ENCODE measurements around the gene RFC5.
"Not testable (repeated sequence)": the region's sequence is repeated elsewhere in the genome, so short reads cannot be mapped to it uniquely, and the experiment has no call there.

Gene RFC5

GRCh38 chr12:118015944-118016343 lies 559 bp upstream of the RFC5 start:
- peak; percentile 63 for DNase-seq

DNA sequence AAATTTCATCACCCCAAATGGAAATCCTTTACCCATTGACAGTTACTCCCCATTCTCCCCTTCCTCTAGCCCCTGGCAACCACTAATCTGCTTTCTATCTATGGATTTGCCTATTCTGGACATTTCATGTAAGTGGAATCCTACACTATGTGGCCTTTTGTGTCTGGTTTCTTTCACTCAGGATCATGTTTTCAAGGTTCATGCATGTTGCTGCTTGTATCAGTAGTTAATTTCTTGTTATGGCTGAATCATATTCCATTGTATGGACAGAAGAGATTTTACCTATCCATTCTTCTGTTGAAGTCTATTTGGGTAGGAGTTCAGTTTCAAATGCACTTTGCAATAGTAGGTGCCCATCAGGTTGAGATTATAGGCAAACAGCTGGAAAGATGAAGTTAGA lies 1.4 kb downstream of the RFC5 start:
- no peak for DNase-seq

- DNase-seq, result no peak
Measured at GRCh38 chr12:118020036-118020435, 3.5 kb downstream of the RFC5 start.

- not testable (repeated sequence) for DNase-seq
Measured at GRCh38 chr12:118022097-118022727, 5.7 kb downstream of the RFC5 start.

DNA sequence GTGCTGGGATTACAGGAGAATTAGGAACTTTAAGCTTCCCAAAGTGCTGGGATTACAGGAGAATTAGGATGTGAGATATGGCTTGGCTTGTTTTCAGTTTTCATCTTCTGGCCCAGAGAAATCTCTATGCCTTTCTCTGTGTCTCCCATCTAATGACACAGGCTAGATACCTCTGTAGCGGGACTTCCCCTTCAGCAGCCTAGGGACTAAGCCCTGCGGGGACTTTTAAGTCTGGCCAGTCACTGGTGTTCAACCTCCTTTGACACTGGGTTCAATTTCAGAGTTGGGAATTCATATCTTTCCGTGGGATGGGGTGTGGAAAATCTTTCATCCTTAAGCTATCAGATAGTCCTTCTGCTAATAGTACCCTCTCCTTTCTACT lies 6.2 kb downstream of the RFC5 start:
- no peak for DNase-seq

DNA sequence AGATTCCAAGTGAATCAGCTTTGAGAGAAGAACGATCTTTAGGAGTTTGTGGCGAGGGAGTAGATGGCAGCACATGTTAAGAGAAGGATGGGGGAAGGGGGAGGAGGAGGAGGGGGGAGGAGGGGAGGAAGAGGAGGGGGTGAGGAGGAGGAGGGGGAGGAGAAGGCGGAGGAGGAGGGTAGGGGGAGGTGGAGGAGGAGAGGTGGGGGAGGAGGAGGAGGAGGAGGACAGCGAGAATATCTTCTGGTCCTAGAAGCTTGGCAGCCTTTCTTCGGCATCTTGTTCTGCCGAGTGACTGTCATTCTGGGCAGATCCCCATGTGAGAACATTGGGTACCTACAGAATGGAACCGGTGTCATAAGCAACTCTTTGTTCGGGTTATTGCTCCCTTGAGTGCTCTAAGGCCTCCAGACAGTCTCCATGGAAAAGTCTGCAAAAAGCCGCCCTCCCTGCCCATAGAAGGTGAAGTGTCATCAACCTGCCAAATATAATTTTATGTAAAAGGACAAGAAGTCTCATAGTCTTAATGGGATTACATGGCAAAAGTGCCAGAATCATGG lies 6.9 kb downstream of the RFC5 start:
- DNase-seq, result no peak

DNA sequence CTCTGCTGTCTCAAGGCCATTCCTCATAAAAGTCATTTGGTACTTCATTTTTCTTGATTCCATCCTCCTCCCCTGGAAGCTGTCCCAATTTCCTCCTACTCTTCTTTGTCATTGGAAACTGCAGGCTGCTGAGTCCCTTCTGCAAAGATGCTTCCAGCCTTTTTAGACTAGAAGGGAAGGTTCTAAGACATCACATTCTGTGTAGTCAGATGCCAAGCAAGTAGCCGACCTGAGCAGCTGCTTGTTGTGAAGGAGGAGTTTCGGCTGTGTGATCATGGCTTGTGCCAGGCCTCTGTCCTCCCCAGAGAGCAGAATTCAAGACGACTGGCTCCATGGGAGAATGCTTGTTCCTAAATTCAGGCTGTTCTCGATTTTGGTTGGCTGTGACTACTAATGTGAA lies 8.7 kb downstream of the RFC5 start:
- DNase-seq, result no peak

DNA sequence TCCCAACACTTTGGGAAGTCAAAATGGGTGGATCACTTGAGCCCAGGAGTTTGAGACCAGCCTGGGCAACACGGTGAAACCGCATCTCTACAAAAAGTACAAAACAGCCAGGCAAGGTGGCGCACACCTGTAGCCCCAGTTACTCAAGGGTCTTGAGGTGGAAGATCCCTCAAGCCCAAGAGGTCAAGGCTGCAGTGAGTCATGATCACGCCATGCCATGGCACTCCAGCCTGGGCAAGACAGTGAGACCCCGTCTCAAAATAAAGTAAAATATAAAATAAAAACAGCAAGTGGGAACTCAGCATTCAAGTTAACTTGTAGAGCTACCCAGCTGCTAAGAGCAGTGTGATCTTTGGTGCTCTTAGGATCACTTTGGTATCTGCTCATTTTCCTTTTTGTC lies 12.7 kb downstream of the RFC5 start:
- DNase-seq, result no peak

- DNase-seq, result no peak
Measured at GRCh38 chr12:118032188-118032587, 15.7 kb downstream of the RFC5 start.

DNA sequence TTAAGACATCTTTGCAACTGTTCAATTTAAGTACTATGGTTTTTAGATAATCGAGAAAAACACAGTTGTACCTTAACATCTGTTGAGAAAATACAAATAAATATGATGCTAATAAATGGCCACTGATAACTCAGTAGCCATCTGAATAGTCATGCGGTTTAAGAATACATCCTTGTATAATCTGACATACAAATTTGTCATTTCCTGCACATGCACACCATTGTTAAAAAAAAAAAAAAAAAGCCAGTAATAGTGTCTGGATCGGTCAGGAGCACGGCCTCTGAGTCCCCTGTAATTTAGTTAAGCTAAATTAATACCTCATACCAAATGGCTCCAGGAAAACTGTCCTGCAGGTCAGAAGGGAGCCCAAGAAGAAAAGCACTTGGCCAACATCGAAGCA lies 16.8 kb downstream of the RFC5 start:
- no peak for DNase-seq

DNA sequence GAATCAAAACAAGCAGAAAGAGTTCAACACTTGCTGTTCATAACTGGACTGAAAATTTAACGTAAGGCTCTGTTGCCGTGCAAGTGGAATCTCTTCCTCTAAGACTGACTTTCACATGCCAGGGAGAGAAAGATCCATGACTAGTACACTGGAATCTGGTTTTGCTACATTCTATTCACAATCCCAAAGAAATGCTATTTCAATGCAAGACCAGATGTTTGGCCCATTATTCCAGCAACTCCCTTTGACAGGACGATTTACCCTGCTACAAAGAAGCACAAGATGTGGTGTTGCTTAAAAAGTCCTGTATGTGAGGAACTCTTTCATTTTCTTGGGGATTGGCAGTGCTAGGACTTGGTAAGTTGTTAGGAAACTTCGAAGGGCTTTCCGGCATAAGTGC lies 17.4 kb downstream of the RFC5 start:
- DNase-seq, result no peak

DNA sequence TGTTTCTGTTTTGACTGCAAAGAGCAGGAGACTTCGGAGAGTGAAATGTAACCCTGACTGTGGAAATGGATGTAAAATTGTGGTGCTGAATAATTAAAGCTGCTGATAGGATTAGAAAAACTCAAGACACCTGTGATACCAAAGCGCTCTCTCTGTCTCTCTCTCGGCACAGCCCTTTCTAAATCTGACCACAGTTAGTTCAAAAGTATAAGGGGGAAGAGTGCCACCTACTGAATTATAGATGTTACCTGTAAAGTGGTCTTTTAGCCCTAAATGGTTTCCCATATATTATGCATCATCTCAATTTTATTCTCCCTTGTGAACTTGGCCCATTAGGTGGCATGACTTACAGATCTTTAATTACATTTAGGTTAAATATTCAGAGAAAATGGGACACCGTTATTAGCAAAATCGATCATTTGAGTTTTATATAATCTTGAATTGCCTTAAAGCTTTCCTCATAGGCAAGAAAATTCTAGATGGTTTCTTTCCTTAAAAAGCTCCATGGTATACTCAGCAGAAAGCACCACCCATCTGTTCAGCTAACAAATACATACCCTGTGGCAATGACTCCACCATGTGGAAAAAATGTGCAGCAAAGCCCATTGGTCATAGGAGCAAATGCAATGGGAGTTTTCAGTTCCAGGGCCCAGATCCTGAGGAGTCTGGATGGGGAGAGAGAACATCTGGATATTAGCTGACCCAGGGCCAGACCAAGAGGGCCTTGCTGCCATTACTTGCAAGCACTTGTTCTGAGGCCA lies 18.1 kb downstream of the RFC5 start:
- peak; percentile 79 for DNase-seq

GRCh38 chr12:118035190-118036041 lies 18.9 kb downstream of the RFC5 start:
- DNase-seq, result peak; percentile 64

DNA sequence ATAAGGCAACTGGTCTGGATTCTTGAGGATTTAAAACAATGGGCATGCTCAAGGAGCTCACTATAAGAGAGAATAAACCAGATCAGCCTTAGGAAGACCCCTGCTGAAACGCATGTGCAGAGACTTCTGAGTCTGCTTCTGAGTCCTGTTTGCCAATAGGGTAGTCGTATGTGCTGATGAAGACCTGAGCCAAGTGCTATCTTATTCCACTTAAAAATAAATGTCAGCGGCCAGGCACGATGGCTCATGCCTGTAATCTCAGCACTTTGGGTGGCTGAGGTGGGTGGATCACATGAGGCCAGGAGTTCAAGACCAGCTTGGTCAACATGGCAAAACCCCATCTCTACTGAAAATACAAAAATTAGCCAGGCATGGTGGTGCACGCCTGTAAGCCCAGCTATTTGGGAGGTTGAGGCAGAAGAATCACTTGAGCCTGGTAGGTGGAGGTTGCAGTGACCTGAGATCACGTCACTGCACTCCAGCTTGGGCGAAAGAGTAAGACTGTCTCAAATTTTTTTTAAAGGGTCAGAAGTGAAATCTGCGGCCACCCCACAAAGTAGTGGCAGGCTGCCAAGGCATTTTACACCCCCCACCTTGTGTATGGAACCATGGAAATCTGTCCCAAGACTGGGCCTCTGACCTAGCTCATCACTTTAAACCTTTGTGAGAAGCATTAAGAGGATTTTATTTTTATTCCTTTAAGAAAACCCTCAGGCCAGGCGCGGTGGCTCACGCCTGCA lies 20.3 kb downstream of the RFC5 start:
- DNase-seq, result no peak

DNA sequence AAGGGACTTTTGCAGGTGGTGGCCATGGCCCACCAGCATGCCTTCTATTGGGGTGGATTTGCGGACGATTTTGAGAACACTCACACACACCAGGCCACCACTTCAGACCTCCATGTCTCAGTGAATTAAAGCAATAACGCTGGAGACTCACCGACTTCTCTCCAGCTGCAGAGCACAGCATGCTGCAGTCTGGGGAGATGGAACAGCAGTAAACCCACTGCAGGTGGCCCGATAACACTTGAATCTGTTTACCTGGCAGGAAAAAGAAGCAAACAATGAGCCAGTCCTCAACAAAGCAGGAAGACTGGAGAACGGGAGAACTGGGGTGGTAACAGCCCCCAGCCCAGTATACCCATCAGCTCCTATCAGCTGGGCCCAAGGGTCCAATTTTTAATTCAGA lies 21.6 kb downstream of the RFC5 start:
- DNase-seq, result peak; percentile 90

- DNase-seq, result no peak
Measured at GRCh38 chr12:118042091-118042490, 25.6 kb downstream of the RFC5 start.

DNA sequence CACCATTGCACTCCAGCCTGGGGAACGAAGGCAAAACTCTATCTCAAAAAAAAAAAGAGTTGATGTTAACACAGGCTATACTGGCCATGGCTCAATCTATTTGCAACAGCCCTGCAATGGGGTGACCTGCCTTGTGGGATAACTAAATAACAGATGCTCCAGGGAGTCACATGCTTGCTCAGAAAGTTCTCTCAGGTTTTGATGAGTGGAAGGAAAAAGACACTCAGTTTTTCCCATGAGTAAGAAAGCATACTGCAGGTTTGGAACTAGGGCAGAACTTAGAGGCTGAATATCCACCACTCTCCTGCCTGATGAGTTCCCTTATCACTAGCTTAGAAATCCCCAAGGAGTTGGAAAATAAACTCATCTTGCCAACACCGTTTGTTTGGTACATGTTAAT lies 27.6 kb downstream of the RFC5 start:
- no peak for DNase-seq

DNA sequence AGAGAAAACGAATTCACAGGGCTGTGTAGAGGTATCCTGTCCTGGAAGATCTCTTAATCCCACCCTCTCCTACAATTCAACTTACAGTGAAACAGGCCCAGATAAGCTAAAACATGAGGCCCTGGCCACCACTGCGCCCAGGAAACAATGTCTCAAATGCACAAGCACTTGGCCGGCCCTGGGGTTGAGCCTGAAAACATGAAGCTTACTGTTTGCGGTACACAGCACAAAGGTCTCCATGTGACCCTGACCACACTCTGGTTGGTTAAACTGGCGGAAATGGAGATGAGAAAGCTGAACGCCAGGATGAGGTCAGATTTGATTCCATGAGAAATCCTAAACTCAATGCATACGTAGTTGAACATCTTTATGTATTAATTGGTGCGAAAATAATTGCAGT lies 28.1 kb downstream of the RFC5 start:
- DNase-seq, result no peak

GRCh38 chr12:118046430-118046829 lies 29.9 kb downstream of the RFC5 start:
- DNase-seq, result no peak

DNA sequence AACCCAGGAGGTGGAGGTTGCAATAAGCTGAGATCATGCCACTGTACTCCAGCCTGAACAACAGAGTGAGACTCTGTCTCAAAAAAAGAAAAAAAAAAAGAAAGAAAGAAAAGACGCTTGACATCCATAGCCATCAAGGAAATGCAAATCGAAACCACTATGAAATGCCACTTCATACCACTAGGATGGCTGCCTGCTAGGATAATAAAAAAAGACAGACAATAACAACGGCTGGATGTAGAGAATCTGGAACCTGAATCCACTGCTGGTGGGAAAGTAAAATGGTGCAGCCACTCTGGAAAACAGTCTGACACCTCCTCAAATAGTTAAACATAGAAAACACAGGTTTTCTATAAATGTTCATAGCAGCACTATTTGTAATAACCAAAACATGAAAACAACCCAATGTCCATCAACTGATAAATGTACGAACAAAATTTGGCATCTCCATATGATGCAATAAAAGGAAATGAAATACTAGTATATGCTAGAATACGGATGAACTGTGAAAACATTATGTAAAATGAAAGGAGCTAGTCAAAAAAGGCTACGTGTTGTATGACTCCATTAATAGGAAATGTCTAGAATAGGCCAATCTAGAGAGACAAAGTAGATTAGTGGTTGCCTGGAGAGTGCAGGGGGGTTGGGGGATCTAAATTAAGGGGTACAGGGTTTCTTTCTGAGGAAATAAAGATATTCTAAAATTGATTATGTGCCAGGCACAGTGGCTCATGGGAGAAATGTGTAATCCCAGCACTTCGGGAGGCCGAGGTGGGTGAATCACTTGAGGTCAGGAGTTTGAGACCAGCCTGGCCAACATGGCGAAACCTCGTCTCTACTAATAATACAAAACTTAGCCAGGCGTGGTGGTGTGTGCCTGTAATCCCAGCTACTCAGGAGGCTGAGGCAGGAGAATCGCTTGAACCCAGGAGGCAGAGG lies 34.7 kb downstream of the RFC5 start:
- DNase-seq, result no peak

DNA sequence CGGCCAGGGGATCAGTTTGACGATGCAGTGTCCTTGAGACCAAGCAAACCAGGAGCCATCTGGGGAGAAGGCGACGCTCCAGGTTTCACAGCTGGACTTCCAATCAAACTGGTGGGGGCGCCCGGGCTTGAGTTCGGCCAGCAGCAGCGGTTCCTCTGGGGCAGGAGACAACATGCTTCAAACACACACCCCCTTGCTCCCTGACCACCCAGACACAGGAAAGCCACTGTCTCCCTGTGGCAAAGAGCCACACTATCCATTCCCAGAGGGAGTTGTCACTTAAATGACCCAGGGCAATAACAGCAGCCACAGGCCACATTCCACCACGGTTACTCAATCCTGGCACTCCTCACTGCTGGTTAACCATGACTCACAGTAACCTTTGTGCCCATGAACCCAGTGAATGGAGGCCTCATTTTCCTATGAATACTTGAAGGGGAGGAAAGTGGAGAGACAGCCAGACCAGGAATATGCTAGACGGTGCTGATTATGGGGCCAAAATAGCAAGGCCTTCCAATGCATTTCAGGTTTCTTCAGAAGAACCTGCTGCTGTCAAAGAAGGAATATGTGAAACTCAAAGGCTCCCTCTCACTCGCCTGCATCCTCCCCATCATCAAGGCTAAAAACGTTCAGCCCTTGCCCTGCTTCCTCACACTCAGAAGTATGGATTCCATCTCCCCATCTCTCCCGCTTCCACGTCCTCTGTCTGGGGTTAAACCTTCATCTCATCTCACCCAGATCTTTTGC lies 36.0 kb downstream of the RFC5 start:
- DNase-seq, result peak; percentile 87
